IMR-90 (cell line): Measurements from ENCODE around the gene CYP3A4. TPM values are rescaled to one million over a fixed set of nuclear protein-coding genes. Genes with fewer than 3 reads are reported as not detected.

ENCODE experiments used
- ATAC-seq: fragments of 200-7000 bp; cut with Tn5 transposase; 2 replicates; pipeline ENCODE4 v1.9.1; 2020; ENCODE audit warnings: low read depth, mild to moderate bottlenecking, moderate library complexity
- BruUV-seq: library from RNA; stranded (reverse); fragments of 400-500 nt; replicated peaks from 2 replicates; lab custom pipeline; 2021; lab: Mats Ljungman, UMichigan
- CTCF ChIA-PET: fragments of 300-600 bp; formaldehyde crosslinking; extraction: SDS; loops from one replicate; lab custom pipeline; 2021; ENCODE audit warnings: antibody characterized with exemption; lab: Yijun Ruan, JAX
- POLR2A ChIA-PET: fragments of 300-600 bp; sonication (Branson Sonifier 250); formaldehyde crosslinking; loops from one replicate; lab custom pipeline; 2022; ENCODE audit warnings: antibody characterized with exemption; ENCODE audit not compliant: unreplicated experiment; lab: Charles Lee
- DNase-seq: peaks from one replicate; pipeline ENCODE4 v3.0.0; 2013
- H2AFZ ChIP-seq: replicated peaks from 2 replicates; pipeline ENCODE3; 2013; ENCODE audit warnings: low read length, mild to moderate bottlenecking; ENCODE audit not compliant: poor library complexity
- H2AK5ac ChIP-seq: 2 replicates; pipeline ENCODE4 v1.6.1; 2013; ENCODE audit warnings: low read depth, low read length, inconsistent platforms
- H2AK9ac ChIP-seq: replicated peaks from 2 replicates; pipeline ENCODE3; 2013; ENCODE audit warnings: mild to moderate bottlenecking, low read depth, low read length, moderate library complexity; ENCODE audit not compliant: poor library complexity
- H2BK120ac ChIP-seq: 2 replicates; pipeline ENCODE4 v1.6.1; 2013; ENCODE audit warnings: low read depth, low read length, inconsistent platforms
- H2BK15ac ChIP-seq: 3 replicates; pipeline ENCODE4 v1.6.1; 2013; ENCODE audit warnings: low read depth, low read length, inconsistent platforms
- H2BK20ac ChIP-seq: 2 replicates; pipeline ENCODE4 v1.6.1; 2013; ENCODE audit warnings: low read depth, mild to moderate bottlenecking, inconsistent platforms, low read length, moderate library complexity
- H2BK5ac ChIP-seq: 2 replicates; pipeline ENCODE4 v1.6.1; 2013; ENCODE audit warnings: mild to moderate bottlenecking, low read depth, low read length, inconsistent platforms; ENCODE audit not compliant: poor library complexity, severe bottlenecking
- H3K14ac ChIP-seq: replicated peaks from 2 replicates; pipeline ENCODE4 v1.6.1; 2013; ENCODE audit warnings: low read depth, low read length, inconsistent platforms
- H3K18ac ChIP-seq: 2 replicates; pipeline ENCODE4 v1.6.1; 2013; ENCODE audit warnings: low read depth, low read length, control low read depth
- H3K23ac ChIP-seq: 2 replicates; pipeline ENCODE4 v1.6.1; 2013; ENCODE audit warnings: low read depth, low read length, inconsistent platforms
- H3K27ac ChIP-seq: 2 replicates; pipeline ENCODE4 v1.5.1; 2013; ENCODE audit warnings: mild to moderate bottlenecking, control low read depth, low read length; ENCODE audit not compliant: insufficient read depth
- H3K27me3 ChIP-seq: 2 replicates; pipeline ENCODE4 v1.6.1; 2013; ENCODE audit warnings: low read length; ENCODE audit not compliant: control insufficient read depth, insufficient read depth
- H3K36me3 ChIP-seq: 2 replicates; pipeline ENCODE4 v1.6.1; 2013; ENCODE audit warnings: low read length, mixed read lengths; ENCODE audit not compliant: control insufficient read depth, insufficient read depth
- H3K4ac ChIP-seq: 2 replicates; pipeline ENCODE4 v1.6.1; 2013; ENCODE audit warnings: low read depth, low read length, inconsistent platforms
- H3K4me1 ChIP-seq: 2 replicates; pipeline ENCODE4 v1.6.1; 2013; ENCODE audit warnings: low read length, mixed read lengths; ENCODE audit not compliant: control insufficient read depth, insufficient read depth
- H3K4me2 ChIP-seq: 2 replicates; pipeline ENCODE4 v1.6.1; 2013; ENCODE audit warnings: low read depth, mild to moderate bottlenecking, control low read depth, low read length, moderate library complexity
- H3K4me3 ChIP-seq: 2 replicates; pipeline ENCODE4 v1.5.1; 2013; ENCODE audit warnings: low read depth, mild to moderate bottlenecking, control low read depth, low read length, moderate library complexity; ENCODE audit not compliant: insufficient read depth
- H3K56ac ChIP-seq: 2 replicates; pipeline ENCODE4 v1.6.1; 2013; ENCODE audit warnings: low read length, inconsistent platforms; ENCODE audit not compliant: insufficient read depth; ENCODE audit errors: extremely low read depth
- H3K79me1 ChIP-seq, 2 experiments: 2 replicates each; pipeline ENCODE4 v1.6.1; 2013; ENCODE audit warnings: low read length in 2 of 2, inconsistent platforms in 1 of 2, low read depth in 1 of 2
- H3K9ac ChIP-seq: 2 replicates; pipeline ENCODE4 v1.6.1; 2013; ENCODE audit warnings: low read depth, low read length, control low read depth
- H3K9me1 ChIP-seq: 2 replicates; pipeline ENCODE4 v1.6.1; 2013; ENCODE audit warnings: low read length, inconsistent platforms; ENCODE audit not compliant: insufficient read depth
- H3K9me3 ChIP-seq: 2 replicates; pipeline ENCODE4 v1.6.1; 2013; ENCODE audit warnings: low read length; ENCODE audit not compliant: control insufficient read depth, insufficient read depth
- H4K20me1 ChIP-seq: 2 replicates; pipeline ENCODE4 v1.6.1; 2013; ENCODE audit warnings: low read length, inconsistent platforms; ENCODE audit not compliant: insufficient read depth
- H4K5ac ChIP-seq: 2 replicates; pipeline ENCODE4 v1.6.1; 2013; ENCODE audit warnings: mild to moderate bottlenecking, low read depth, low read length, control low read depth
- H4K8ac ChIP-seq, 2 experiments: 2 replicates each; pipeline ENCODE4 v1.6.1; 2013; ENCODE audit warnings: low read depth in 2 of 2, low read length in 2 of 2, control low read depth in 1 of 2, inconsistent platforms in 1 of 2
- H4K91ac ChIP-seq: 2 replicates; pipeline ENCODE4 v1.6.1; 2013; ENCODE audit warnings: low read depth, low read length, inconsistent platforms; ENCODE audit not compliant: insufficient read depth
- BHLHE40 ChIP-seq: fragments of 150-350 bp; IDR thresholded peaks from 2 replicates; pipeline ENCODE4 v1.6.1; 2016; ENCODE audit warnings: mild to moderate bottlenecking, low read depth, low read length
- CEBPB ChIP-seq: IDR thresholded peaks from 2 replicates; pipeline ENCODE4 v1.6.1; 2012; ENCODE audit warnings: low read depth, low read length, improper control_type of control experiment
- CHD1 ChIP-seq: IDR thresholded peaks from 2 replicates; pipeline ENCODE4 v1.6.1; 2012; ENCODE audit warnings: low read depth, low read length, improper control_type of control experiment
- CTCF ChIP-seq: conservative IDR thresholded peaks from 2 replicates; pipeline ENCODE4 v1.5.1; 2012; ENCODE audit warnings: mild to moderate bottlenecking, low read depth, low read length, improper control_type of control experiment
- ELK1 ChIP-seq: fragments of 150-350 bp; IDR thresholded peaks from 2 replicates; pipeline ENCODE4 v1.6.1; 2016; ENCODE audit warnings: low read depth, mild to moderate bottlenecking, low read length, moderate library complexity, borderline replicate concordance
- FOS ChIP-seq: fragments of 150-350 bp; IDR thresholded peaks from 2 replicates; pipeline ENCODE4 v1.6.1; 2016; ENCODE audit warnings: low read depth, low read length
- MAFK ChIP-seq: IDR thresholded peaks from 2 replicates; pipeline ENCODE4 v1.6.1; 2012; ENCODE audit warnings: low read depth, low read length, improper control_type of control experiment
- MAZ ChIP-seq: IDR thresholded peaks from 2 replicates; pipeline ENCODE4 v1.6.1; 2012; ENCODE audit warnings: low read depth, mild to moderate bottlenecking, low read length, improper control_type of control experiment, moderate library complexity, borderline replicate concordance
- NFE2L2 ChIP-seq: fragments of 150-350 bp; IDR thresholded peaks from 2 replicates; pipeline ENCODE4 v1.6.1; 2016; ENCODE audit warnings: low read depth, mild to moderate bottlenecking, low read length
- POLR2A ChIP-seq: IDR thresholded peaks from 2 replicates; pipeline ENCODE4 v1.6.1; 2012; ENCODE audit warnings: mild to moderate bottlenecking, low read depth, low read length
- RAD21 ChIP-seq: IDR thresholded peaks from 2 replicates; pipeline ENCODE4 v1.6.1; 2012; ENCODE audit warnings: low read length, improper control_type of control experiment
- RCOR1 ChIP-seq: IDR thresholded peaks from 2 replicates; pipeline ENCODE4 v1.6.1; 2012; ENCODE audit warnings: mild to moderate bottlenecking, low read length, improper control_type of control experiment; ENCODE audit not compliant: insufficient replicate concordance
- RFX5 ChIP-seq: IDR thresholded peaks from 2 replicates; pipeline ENCODE4 v1.8.0; 2012; ENCODE audit warnings: low read depth, mild to moderate bottlenecking, low read length, moderate library complexity
- SMC3 ChIP-seq: fragments of 150-350 bp; IDR thresholded peaks from 2 replicates; pipeline ENCODE4 v1.6.1; 2016; ENCODE audit warnings: low read depth, mild to moderate bottlenecking, antibody characterized with exemption, low read length, moderate library complexity
- USF2 ChIP-seq: fragments of 150-350 bp; IDR thresholded peaks from 2 replicates; pipeline ENCODE4 v1.6.1; 2017; ENCODE audit warnings: mild to moderate bottlenecking, antibody characterized with exemption, low read length, low read depth
- WGBS, 2 experiments: methylation state at CpG; one replicate each; pipeline versions ENCODE4 v1.1.5 to v1.1.7; 2013; ENCODE audit warnings: missing lambda C conversion rate in 2 of 2; ENCODE audit not compliant: insufficient read length in 1 of 2; ENCODE audit errors: extremely low coverage in 2 of 2; 5-methylcytosine and 5-hydroxymethylcytosine counted together
- dilution Hi-C: fragments of 300-500 bp; cut with HindIII; formaldehyde crosslinking; loops from one replicate; pipeline ENCODE4 v1.14.3; 2018; ENCODE audit warnings: low sequenced_read_pairs; ENCODE audit not compliant: unreplicated experiment
- in situ Hi-C: fragments of 300-500 bp; cut with MboI; formaldehyde crosslinking; loops from 3 replicates; pipeline ENCODE4 v1.14.3; 2019; ENCODE audit warnings: low sequenced_read_pairs, inconsistent platforms, mixed read lengths
- intact Hi-C: fragments of 100-400 bp; cut with micrococcal nuclease; formaldehyde crosslinking; loops from 2 replicates; pipeline ENCODE4 v1.10.0; 2022
- polyA plus RNA-seq, 3 experiments: library from polyadenylated mRNA; depleted of rRNA; stranded (reverse); fragments of >200 nt; gene quantifications; 2 replicates each; pipeline ENCODE4 v1.2.3, GENCODE V29; 2012; ENCODE audit warnings: low replicate concordance in 1 of 3
- total RNA-seq: library from RNA; depleted of rRNA; stranded (reverse); fragments of >200 nt; gene quantifications from 2 replicates; pipeline ENCODE4 v1.2.3, GENCODE V29; 2012

CYP3A4 gene
- total and polyA plus RNA-seq, 2 of the 4 experiments (the other 2 are of a cell fraction): not detected

GRCh38 chr7:99730238-99730810 lies 53.7 kb downstream of the CYP3A4 start:
- WGBS, 2 experiments: 67% methylated on average over 1 of the region's 1 CpG; no CpG with 5 or more reads in 1 of the 2 experiments
- no peak overlapping the region for H2BK5ac ChIP-seq
- BruUV-seq: no TSS peak
- H3K23ac ChIP-seq: no peak overlapping the region
- H2BK120ac ChIP-seq: no peak overlapping the region
- TF ChIP-seq FOS (no peak), POLR2A (no peak), NFE2L2 (no peak), MAZ (no peak), RFX5 (no peak), SMC3 (no peak), CTCF (no peak), CHD1 (no peak), CEBPB (no peak), ELK1 (no peak), USF2 (no peak), RCOR1 (no peak), RAD21 (no peak), MAFK (no peak), BHLHE40 (no peak)
- no peaks in the 10 kb centered on the region for H4K20me1 ChIP-seq
- H4K91ac ChIP-seq: no peak overlapping the region
- intact Hi-C loops (no loop called here), in situ Hi-C loops (no loop called here), dilution Hi-C loops (no loop called here)
- CTCF ChIA-PET: no interaction called here
- DNase-seq (no peak), ATAC-seq (no peak)
- H3K9ac ChIP-seq: no peak overlapping the region
- no peaks in the 10 kb centered on the region for H3K4me1 ChIP-seq
- no peak overlapping the region for H3K14ac ChIP-seq
- no peak overlapping the region for H2BK15ac ChIP-seq
- no peak overlapping the region for H3K18ac ChIP-seq
- no peak overlapping the region for H2AK5ac ChIP-seq
- no peak overlapping the region for H4K5ac ChIP-seq
- no peak overlapping the region for H2AK9ac ChIP-seq
- POLR2A ChIA-PET: no interaction called here
- no peak overlapping the region for H3K56ac ChIP-seq
- no peaks in the 10 kb centered on the region for H3K79me1 ChIP-seq
- H4K8ac ChIP-seq: no peak overlapping the region
- no peaks in the 10 kb centered on the region for H3K9me3 ChIP-seq
- no peaks in the 10 kb centered on the region for H3K9me1 ChIP-seq
- no peak overlapping the region for H2AFZ ChIP-seq
- H2BK20ac ChIP-seq: no peak overlapping the region
- H3K4me2 ChIP-seq: no peak overlapping the region
- no peaks in the 10 kb centered on the region for H3K36me3 ChIP-seq
- no peak overlapping the region for H3K27ac ChIP-seq
- H3K27me3 ChIP-seq: peaks cover 2% of the 10 kb centered on the region
- H3K4me3 ChIP-seq: no peak overlapping the region
- H3K4ac ChIP-seq: no peak overlapping the region
